ENCODE data around the gene DSC2. TPM values are rescaled to one million over a fixed set of nuclear protein-coding genes. Genes with fewer than 3 reads are reported as not detected.

The DSC2 gene
- total and polyA plus RNA-seq, 12 donors, result 5.1 to 31.4 (median 26.0) TPM

- WGBS, 2 donors, result 53 to 63% methylated on average over 1 of the region's 1 CpG
- no peak for TF ChIP-seq CTCF (IDR thresholded peaks at IDR 0.05)
- Histone ChIP-seq H3K9me3 (no peaks in the 10 kb centered on the region), H3K27me3 (no peaks in the 10 kb centered on the region), H3K27ac (no peak overlapping the region), H3K4me3 (no peak overlapping the region), H3K36me3 (peaks cover 0 to 27% (median 4%) of the 10 kb centered on the region in 9 donors), H3K4me1 (no peaks in the 10 kb centered on the region)
- intact Hi-C loops (cut with DNase I), result no loop called here
- DNase-seq (no peak), ATAC-seq (no peak)
These were observed 38.1 kb downstream of the DSC2 start for GRCh38 chr18:31064130-31064529.

- Histone ChIP-seq H3K4me1 (no peaks in the 10 kb centered on the region), H3K27ac (no peak overlapping the region), H3K9me3 (no peaks in the 10 kb centered on the region), H3K4me3 (no peak overlapping the region), H3K27me3 (no peaks in the 10 kb centered on the region), H3K36me3 (peaks cover 0 to 5% (median 0%) of the 10 kb centered on the region in 9 donors)
- 41 to 50% methylated on average over 4 of the region's 4 CpGs for WGBS, 2 donors
- ATAC-seq (no peak), DNase-seq (no peak)
- intact Hi-C loops (cut with DNase I), result no loop called here
- no peak for TF ChIP-seq CTCF (IDR thresholded peaks at IDR 0.05)
These were observed 40.3 kb downstream of the DSC2 start for GRCh38 chr18:31061945-31062344.

GRCh38 chr18:31058897-31059296 is 43.3 kb downstream of the DSC2 start:
- intact Hi-C loops (cut with DNase I), result no loop called here
- H3K27me3 ChIP-seq, result peaks cover 0 to 15% (median 0%) of the 10 kb centered on the region in 7 donors
- TF ChIP-seq CTCF (IDR thresholded peaks at IDR 0.05), result no peak
- WGBS, 2 donors, result 93 to 95% methylated on average over 3 of the region's 3 CpGs
- ATAC-seq (no peak), DNase-seq (no peak)
- H3K36me3 ChIP-seq, result no peaks in the 10 kb centered on the region
- no peaks in the 10 kb centered on the region for H3K4me1 ChIP-seq
- no peak overlapping the region for H3K27ac ChIP-seq
- H3K4me3 ChIP-seq, result no peak overlapping the region
- H3K9me3 ChIP-seq, result no peaks in the 10 kb centered on the region

- no peaks in the 10 kb centered on the region for H3K36me3 ChIP-seq
- ATAC-seq, result no peak
- peaks cover 0 to 21% (median 0%) of the 10 kb centered on the region in 7 donors for H3K27me3 ChIP-seq
- no peaks in the 10 kb centered on the region for H3K4me1 ChIP-seq
- 70 to 83% methylated on average over 4 of the region's 4 CpGs for WGBS, 2 donors
- H3K9me3 ChIP-seq, result peaks cover 0 to 4% (median 0%) of the 10 kb centered on the region in 11 donors
- H3K4me3 ChIP-seq, result no peak overlapping the region
- no peak for TF ChIP-seq CTCF (IDR thresholded peaks at IDR 0.05)
- intact Hi-C loops (cut with DNase I), result no loop called here
- DNase-seq, result no peak
- no peak overlapping the region for H3K27ac ChIP-seq
These were observed 44.3 kb downstream of the DSC2 start for GRCh38 chr18:31057917-31058316.
